WTC11 (cell line): ENCODE data around the gene BORCS5.

Experiments used
- NR2C2 ChIP-seq: sonication (generic); formaldehyde crosslinking; IDR thresholded peaks from 2 replicates; pipeline ENCODE4 v1.8.0; 2022; ENCODE audit warnings: mild to moderate bottlenecking, missing genetic modification reagents
- SMAD3 ChIP-seq: sonication (generic); formaldehyde crosslinking; IDR thresholded peaks from 2 replicates; pipeline ENCODE4 v1.8.0; 2022; ENCODE audit warnings: missing genetic modification reagents, mild to moderate bottlenecking, borderline replicate concordance
- TF ChIP-seq, protein P1 (sequence below): fragments of 200-600 bp; IDR thresholded peaks from 2 replicates; pipeline ENCODE4 v1.8.0; 2022; ENCODE audit warnings: antibody characterized with exemption
- TF ChIP-seq, protein P2 (sequence below): sonication (generic); formaldehyde crosslinking; IDR thresholded peaks from 2 replicates; pipeline ENCODE4 v1.8.1; 2023; ENCODE audit warnings: mild to moderate bottlenecking, missing genetic modification reagents, moderate library complexity
- TF ChIP-seq, protein P3 (sequence below): sonication (generic); formaldehyde crosslinking; IDR thresholded peaks from 2 replicates; pipeline ENCODE4 v1.8.1; 2022; ENCODE audit warnings: mild to moderate bottlenecking, moderate library complexity, missing genetic modification reagents

DNA sequence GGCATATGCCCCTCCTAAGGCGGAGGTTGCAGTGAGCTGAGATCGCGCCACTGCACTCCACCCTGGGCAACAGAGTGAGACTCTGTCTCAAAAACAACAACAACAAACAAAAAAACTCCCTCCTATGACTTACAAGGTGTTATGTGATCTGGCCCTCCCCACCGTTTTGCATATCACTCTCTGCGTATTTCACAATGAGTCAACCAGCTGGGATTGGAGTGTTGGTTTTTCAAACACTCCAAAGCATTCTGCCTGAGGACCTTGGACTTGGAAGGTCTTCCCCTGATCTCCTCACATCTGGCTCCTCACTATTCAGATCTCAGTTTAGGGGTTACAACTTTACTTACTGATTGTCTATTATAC is 20.8 kb upstream of the BORCS5 start:
- TF ChIP-seq, protein P1, sequence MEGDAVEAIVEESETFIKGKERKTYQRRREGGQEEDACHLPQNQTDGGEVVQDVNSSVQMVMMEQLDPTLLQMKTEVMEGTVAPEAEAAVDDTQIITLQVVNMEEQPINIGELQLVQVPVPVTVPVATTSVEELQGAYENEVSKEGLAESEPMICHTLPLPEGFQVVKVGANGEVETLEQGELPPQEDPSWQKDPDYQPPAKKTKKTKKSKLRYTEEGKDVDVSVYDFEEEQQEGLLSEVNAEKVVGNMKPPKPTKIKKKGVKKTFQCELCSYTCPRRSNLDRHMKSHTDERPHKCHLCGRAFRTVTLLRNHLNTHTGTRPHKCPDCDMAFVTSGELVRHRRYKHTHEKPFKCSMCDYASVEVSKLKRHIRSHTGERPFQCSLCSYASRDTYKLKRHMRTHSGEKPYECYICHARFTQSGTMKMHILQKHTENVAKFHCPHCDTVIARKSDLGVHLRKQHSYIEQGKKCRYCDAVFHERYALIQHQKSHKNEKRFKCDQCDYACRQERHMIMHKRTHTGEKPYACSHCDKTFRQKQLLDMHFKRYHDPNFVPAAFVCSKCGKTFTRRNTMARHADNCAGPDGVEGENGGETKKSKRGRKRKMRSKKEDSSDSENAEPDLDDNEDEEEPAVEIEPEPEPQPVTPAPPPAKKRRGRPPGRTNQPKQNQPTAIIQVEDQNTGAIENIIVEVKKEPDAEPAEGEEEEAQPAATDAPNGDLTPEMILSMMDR, result no peak
- TF ChIP-seq NR2C2, result no peak
- TF ChIP-seq, protein P2, sequence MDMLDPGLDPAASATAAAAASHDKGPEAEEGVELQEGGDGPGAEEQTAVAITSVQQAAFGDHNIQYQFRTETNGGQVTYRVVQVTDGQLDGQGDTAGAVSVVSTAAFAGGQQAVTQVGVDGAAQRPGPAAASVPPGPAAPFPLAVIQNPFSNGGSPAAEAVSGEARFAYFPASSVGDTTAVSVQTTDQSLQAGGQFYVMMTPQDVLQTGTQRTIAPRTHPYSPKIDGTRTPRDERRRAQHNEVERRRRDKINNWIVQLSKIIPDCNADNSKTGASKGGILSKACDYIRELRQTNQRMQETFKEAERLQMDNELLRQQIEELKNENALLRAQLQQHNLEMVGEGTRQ (CRISPR knock-in tag), result no peak
- no peak for TF ChIP-seq SMAD3
- TF ChIP-seq, protein P3, sequence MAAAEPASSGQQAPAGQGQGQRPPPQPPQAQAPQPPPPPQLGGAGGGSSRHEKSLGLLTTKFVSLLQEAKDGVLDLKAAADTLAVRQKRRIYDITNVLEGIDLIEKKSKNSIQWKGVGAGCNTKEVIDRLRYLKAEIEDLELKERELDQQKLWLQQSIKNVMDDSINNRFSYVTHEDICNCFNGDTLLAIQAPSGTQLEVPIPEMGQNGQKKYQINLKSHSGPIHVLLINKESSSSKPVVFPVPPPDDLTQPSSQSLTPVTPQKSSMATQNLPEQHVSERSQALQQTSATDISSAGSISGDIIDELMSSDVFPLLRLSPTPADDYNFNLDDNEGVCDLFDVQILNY, result no peak
